ENCODE data around the gene DTNA.

Gene DTNA

DNA sequence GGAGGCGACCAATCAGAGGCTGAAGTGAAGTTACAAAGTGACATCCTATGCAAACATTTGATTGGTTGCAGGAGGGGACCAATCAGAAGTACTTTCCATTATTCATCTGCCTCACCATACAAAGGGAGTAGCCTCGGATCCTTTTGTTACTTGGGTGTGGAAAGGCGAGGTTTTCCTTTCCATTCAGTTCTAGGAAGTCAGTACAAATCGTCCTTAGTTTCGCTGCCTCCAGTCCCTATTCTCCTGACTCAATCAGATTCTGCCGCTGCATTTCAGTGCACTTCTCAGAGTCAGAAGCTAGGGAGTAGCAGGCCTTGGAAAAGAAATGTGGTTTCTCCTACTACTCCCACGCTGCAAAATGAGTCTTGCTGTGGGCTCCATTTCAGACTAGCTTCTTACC is 149.4 kb downstream of the DTNA start:
- no peak for DNase-seq (ENCODE audit: low spot score)

DNA sequence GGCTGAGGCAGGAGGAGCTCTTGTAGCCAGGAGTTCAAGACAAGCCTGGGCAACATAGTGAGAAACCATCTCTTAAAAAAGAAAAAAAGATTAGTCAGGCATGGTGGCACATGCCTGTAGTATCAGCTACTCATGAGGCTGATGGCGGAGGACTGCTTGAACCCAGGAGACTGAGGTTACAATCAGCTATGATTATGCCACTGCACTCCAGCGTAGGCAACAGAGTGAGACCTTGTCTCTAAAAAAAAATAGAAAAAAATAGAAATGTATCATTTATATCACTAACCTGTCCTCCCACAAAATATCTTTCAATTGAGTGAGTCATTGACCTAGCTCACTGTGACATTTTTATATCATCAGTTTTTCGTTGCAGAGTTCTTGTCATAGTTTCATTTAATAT is 152.5 kb downstream of the DTNA start:
- DNase-seq (ENCODE audit: low spot score), result peak; percentile 68

DNA sequence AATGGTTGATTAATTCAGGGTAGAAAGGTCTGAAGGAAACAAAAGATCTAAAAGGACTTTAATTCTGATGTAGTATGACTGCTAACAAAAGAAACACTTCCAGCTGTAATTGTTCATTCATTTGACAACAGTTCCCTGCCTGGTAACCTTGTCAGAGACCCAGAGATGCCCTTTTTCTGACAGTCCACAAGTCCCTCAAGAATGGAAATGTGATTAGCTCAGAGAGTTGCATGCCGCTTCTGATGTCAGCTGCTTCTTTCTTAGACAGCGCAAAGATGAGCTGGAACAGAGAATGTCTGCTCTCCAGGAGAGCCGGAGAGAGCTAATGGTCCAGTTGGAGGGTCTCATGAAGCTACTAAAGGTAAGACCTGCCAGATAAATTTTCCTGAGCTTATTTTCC is 153.6 kb downstream of the DTNA start:
- DNase-seq (ENCODE audit: low spot score), result no peak

DNA sequence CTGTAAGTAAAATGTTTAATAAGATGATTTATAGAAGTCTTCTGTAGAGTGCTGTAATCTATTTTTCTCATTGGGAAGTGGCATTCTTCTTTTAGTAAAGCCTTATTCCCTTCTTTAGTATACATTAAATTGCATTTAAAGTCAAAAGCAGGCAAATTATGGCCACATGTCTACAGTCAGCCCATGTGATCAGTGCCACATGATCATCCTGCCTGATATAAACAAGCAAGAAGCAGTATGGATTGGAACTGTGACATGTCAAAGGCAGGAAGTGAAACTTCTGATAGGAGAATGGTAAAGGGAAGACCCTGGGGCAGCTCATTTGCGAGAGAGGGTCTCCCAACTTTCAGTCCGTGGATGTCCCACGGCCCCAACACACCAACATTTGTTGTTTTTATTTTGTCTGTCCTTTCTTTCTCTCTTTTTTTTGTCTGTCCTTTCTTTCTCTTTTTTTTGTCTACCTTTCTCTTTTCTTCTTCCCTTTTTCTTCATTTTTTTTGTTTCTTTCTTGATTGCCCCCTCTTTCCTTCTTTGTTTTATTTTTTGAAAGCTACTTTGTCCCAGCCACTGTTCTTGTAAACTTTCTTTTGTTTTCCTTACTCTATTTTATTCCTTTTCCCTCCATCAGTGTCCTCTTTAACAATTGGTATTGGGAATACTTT is 154.9 kb downstream of the DTNA start:
- DNase-seq (ENCODE audit: low spot score), result no peak

DNA sequence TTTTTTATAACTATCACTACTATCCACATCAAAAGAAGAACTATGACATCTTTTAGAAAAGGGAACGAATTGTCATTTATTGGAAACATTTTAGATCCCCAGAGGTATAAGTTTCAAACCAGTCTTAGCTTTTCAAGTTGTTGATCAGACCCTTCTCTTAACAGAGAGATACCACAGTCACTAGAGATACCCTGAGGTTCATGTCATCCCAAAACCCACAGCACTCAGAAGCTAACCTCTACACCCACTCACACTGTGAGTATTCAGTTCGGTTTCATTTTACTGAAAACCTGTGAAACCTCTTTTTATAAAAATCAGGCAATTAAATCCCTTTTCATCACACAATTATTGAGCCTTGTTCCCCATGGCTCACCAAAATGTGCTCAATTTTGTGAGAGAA is 156.2 kb downstream of the DTNA start:
- DNase-seq (ENCODE audit: low spot score), result no peak

DNA sequence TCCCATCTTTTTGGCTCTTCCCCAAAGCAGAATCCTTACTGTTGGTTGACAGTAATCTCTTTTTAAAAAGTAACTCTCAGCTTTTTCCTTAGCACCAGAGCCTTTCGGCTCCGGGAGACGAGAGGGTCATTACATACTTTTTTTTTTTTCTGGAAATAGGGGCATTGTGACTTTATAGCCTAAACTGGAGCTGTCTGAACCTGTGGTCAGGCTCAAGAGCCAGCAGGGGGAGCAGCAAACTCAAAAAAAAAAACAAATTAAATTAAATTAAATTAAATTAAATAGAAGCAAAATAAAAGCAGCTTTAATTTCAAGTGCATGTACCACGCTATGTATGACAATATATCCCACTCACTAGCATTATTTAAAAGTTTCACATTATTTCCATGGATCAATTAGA is 156.6 kb downstream of the DTNA start:
- DNase-seq (ENCODE audit: low spot score), result no peak

DNA sequence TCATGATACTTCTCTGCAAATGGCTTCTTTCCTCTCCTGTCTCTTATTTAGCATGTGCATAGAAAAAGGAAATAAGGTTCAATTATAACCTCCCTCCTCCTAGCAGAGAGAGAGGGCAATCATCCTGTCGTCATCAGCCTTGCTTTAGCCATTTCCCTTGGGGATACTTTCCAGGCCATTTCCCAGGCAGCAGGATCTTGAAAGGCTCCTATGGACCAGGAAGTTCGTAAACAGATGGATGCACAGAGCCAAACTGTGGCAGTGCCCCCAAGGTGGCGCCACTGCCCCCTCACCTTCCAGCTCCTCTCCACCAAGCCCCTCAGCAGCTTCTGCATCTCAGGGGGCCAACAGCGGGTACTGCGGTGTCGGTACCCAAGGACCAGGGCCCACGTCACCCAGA is 157.4 kb downstream of the DTNA start:
- DNase-seq (ENCODE audit: low spot score), result no peak

DNA sequence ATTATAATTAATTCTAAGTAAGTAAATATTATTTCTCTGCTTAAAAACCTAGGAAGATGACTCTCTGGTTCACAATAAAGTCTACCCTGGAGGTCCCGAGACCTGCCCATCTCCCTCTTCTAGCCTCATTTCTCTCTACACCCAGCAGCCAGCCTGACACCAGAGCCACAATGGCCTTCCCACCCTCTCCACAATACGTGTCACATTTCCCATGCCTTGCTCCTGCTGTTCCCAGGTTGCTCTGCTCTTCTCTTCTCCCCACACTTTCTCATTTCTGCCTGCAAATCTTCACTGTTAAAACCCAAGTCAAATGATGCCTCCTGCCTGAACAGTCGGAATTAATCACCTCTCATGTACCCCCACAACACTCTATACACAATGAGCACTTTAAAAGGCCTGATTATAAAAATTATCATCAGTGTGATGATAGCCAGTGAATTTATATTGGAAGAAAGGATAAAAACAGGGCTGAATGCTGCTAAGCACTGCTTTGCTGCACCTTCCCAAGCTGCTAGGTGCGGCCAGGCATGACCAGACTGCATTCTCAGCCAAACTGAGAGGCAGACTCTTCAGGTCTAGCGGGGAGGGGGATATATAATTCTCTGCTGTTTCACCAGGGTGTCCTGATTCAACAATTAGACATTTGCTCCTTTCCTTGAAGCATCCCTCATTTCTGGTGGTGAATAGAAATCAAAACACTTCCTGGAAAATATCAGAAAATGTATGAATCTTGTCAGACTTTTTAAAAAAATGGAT is 160.6 kb downstream of the DTNA start:
- no peak for DNase-seq (ENCODE audit: low spot score)

DNA sequence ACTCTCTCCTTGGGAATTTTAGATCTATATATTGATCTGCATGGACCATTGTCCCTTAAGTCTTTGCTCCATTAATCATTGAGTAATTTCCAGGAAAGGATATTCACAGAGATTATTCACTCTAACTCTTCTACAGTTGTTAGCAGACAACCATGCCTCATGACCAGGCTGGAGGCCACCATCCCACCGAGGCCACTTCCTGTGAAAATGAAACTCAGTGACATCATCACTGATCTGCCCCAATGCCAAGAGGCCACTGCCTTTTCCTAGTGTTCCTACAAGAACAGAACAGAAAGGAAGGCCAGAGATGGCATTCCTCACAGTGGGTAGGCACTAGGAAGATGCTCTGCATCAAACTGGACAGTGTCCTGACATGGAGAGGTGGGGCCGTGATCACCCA is 161.3 kb downstream of the DTNA start:
- no peak for DNase-seq (ENCODE audit: low spot score)

DNA sequence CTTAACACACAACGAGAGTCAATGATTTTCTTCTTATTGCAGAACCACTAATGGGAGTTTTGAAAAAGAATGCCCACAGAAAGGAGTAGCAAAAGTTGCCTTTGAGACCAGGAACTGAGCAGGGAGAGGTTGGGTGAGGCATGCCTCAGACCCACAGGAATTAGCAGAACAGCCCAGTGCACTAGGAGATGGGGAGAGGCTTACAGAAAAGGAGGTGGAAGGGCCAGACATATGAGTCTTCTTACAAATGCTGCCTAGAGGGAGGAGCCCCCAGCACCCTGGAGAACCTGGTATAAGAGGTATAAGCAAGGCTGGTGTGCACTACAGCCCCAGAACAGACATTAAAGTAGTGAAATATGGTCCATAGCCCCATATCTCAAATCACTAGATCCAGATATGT is 162.0 kb downstream of the DTNA start:
- DNase-seq (ENCODE audit: low spot score), result no peak

DNA sequence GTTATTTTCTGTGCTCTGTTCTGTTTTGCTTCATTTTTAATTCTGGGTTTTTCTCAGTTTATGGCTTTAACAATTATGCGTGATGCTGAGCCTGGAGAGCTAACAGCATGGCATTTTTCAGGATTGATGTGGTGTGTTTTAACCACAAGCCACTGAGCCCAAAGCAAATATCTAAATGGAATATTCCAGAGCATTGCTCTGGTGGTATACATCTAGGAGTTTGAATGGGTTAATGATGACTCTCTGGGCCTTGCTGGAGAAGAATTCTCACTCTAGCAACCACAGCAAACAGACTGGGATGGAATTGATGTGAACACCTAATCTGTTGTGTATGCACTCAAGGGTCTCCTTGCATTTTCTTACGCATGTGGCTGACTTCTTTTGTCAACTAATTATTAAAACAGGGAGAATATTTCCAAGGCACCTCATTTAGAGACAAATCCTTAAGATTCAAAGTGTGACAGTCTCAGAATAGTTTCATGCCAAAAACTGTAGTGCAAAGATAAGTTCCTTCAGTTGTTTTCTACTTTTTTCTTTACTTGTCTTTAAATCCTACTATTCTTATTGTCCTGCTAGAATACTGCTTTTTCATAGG is 164.0 kb downstream of the DTNA start:
- no peak for DNase-seq (ENCODE audit: low spot score)

DNA sequence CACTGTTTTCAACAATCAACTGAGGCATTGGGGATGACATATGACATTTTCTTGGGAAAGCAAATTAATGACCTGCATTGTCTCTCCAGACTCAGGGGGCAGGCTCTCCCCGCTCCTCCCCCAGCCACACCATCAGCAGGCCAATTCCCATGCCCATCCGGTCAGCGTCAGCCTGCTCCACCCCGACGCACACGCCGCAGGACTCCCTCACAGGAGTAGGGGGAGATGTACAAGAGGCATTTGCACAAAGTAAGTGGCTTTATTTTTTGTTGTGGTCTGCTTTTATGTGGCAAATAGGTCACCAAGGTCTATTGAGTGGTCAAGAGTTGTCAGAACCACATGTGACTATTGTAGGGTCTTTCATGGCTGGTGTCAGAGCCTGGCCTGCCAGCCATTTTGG is 165.1 kb downstream of the DTNA start:
- peak; percentile 40 for DNase-seq (ENCODE audit: low spot score)

DNA sequence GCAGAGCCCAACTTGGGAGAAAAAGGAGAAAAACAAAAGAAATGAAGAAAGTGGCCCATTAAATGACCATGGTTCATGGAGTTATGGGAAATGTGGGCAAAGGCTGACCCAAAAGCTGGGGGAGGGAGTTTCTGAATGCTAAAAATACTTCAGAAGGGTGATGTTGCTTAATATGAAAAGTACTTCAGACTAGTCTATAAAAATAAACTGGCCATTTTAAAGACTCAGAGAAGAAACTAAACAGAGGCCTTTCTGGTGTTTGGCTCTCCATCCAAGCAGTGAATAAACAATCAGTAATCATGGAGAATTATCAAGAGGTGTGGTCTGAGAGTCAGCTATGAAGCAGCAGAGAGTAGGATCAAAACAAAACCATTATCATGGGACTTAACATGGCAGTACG is 170.3 kb downstream of the DTNA start:
- DNase-seq (ENCODE audit: low spot score), result no peak

DNA sequence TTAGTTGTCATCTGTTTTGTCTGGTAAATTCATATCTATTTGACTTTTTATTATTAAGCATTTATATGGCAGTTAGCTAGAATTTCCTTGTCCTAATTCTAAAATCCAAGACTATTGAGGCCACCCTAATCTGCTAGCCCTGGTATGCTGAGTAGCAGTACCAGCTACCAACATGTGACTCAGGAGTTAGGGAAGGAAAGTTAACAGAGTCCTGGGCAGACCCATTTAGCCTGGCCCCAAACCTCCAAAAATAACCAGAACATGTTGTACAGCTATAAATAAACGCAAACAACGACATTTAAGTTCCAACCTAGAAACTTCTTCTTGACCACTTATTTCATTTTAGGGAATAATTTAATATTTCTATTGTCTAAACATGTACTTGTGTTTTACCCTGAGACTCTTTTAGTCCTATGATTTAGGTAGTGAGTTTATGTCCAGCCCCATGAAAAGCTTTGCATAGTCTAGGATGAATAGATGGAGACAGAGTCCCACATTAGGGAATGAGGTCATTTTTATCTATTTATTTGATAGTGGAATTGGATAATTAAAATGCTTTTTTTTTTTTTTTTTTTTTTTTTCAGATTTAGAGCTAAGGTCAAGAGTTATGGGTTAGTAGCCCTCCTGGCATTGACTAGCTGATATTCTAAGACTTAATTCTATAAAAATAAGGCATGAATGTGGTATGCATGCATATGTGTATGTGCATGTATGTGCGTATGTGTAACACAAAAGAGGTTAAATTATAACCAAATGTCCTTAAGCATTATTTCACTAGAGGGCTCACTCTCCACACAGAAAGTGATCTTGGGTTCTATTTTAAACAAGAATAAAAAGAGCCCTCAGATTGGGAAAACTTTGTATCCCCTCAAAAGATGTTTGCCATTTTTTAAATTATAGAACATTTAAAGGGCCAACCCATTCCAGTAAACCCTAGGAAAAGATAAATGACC is 171.1 kb downstream of the DTNA start:
- DNase-seq (ENCODE audit: low spot score), result peak; percentile 46

DNA sequence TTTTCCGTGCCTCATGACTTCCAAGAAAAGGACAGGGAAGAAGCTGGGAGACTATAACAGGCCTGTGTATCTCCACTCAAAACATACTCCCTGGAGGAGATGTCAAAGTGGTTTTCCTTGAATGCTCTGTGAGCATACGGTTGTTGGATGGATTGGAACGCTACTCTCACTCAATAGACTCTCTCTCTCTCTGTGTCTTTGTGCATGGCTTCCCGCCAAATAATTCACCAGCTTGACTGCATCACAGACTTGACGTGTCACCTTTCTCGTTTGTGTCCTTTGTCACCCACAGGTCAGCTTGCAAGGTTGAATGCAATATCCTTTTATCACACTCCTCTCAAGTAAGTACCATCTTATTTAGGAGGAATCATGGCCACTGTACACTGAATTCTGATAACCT is 174.3 kb downstream of the DTNA start:
- no peak for DNase-seq (ENCODE audit: low spot score)

DNA sequence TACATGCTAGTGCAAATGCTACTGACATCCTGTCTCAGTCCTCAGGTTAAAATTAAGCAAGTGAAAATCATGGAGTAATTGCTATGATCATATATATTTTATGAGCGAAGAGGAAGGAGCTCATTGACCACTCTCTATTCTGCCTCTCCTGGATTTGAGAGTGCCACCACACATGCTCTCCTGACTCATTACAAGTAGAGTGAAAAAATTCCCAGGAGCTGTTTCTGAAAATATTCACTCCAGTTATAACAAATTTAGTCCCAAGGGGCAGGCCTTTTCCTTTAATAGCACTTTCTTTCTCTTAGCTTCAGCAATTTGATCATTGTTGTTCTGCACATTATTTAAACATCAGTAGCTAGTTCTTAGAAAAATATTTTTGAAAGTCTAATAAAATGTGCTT is 176.1 kb downstream of the DTNA start:
- DNase-seq (ENCODE audit: low spot score), result no peak

DNA sequence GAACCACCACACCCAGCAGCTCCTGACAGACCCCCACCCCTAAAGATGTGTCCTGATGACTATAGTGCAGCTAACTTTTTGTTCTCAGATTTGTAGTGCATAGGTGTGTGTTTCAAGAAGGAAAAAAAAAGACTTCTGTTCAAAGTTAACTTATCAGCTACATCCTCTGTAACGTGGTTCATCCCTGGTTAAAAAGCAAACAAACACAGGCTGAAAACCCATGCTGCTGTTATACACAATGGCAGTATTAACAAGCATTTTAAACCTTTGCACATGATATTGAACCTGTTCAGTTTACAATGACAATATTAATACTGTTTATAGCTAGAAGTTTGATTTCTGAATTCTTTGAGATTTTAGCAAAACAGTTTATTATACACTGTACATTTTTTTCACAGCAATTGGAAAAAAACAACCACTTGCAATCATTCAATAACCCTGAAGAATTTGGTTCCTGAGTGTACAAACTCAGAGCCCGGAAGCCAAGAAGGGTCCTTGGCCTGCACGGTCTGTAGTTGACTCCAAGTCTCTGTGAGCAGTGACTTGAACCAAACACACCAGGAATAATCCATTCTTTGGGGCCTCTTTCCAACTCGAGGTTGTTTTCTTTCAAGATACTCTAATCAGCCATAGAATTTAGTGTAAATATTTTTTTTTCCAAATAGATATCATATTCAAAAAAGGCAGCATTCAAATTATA is 177.9 kb downstream of the DTNA start:
- DNase-seq (ENCODE audit: low spot score), result no peak

DNA sequence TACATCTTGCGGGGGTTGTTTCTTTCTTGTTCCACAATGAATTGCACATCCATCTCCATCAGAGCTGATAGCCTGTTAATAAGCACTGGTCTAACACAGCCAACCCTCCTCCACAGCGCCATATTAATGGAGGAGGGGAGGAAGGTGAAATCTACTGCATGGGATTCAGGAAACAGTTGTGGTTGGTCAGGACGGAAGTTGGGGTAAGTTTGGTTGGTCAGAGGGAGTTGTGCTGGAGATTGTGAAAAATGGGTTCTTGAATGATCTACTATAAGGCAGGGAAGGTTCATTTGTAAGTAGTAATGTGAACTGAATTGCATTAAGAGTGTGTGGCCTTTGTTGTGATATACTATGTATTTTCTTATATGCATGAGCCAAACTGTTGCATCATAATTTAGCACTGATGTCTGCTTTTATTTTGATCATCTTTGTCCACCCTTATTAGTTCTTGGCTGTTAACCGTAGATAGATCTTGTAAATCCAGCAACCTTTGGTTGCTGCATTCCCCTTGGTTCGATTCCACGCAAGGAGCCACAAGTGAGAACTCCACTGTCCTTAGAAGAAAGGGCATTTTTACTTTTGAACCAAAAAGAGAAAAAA is 180.5 kb downstream of the DTNA start:
- no peak for DNase-seq (ENCODE audit: low spot score)

DNA sequence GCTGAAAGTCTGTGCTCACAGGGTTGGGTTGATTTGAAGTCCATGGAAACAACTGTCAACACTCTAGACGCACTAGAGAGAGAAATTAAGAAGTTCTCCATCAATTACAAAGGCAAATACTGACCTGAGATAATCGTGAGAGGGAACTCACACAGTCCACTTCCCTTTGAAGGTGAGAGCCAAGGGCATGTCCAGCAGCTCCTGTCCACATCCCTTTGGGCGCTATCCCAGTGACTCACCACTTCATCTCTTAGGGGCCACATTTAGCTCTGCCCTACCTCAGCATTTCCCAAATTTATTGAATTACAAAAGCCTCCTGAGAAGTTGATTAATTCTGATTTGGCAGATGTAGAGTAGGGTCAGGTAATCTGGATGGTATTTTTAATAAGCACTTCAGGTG is 182.3 kb downstream of the DTNA start:
- DNase-seq (ENCODE audit: low spot score), result no peak

DNA sequence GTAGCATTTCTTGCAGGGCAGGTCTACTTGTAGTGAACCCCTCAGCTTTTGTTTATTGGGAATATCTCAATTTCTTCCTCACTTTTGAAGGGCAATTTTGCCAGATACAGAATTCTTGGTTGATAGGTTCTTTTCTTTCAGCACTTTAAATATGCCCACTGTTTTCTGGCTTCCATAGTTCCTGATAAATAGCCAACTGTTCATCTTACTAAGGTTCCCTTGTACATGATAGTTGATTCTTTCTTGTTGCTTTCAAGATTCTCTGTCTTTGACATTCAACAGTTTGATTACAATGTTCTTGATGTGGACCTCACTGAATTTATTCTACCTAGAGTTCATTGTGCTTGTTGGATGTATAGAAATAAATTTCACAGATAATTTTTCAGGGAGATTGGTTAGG is 183.1 kb downstream of the DTNA start:
- no peak for DNase-seq (ENCODE audit: low spot score)

DNA sequence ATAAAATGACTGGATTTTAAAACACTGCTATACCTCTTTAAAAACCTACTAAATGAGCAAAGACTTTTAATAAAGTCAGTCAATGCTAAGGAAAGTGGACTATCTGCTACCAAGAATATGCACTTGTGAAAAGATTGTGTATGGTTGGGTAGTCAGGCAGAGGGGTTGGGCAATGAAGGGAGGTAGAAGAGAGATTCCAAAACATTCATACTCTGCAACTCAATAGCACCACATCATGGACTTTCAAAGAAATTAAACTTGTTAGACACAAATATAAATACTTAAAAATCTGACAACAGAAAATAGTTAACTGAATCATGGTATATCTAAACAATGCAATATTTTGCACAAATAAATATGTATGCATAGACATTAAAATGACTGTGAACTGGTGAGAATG is 191.2 kb downstream of the DTNA start:
- no peak for DNase-seq (ENCODE audit: low spot score)
